ENCODE results near the gene ANKRD18A.
A peak's percentile ranks its signal among the peaks of the same experiment; 100 is the strongest.

Gene ANKRD18A

DNA sequence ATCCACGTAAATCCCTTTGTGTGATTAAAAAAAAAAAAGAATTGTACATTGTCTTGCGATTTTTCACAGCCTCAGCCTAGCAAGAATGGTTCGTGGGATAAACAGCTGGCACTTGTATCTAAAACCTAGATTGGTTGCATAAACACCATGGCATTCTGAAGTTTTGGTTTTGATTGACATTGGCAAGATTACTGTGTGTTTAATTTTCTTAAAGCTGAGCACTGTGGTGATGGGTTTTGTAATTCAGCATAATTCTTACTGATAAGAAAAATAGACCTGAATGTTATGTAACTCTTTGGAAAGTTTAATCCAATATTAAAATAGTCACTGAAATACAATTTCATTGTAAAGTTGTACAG is 23.4 kb upstream of the ANKRD18A start:
- H3K36me3 ChIP-seq, result no peaks in the 10 kb centered on the region
- H3K4me3 ChIP-seq (ENCODE audit: low read depth, low read length), result no peak overlapping the region
- H3K9me3 ChIP-seq (ENCODE audit: severe bottlenecking), result no peaks in the 10 kb centered on the region
- no peak for DNase-seq
- H3K27ac ChIP-seq, result no peak overlapping the region
- TF ChIP-seq, protein P1, sequence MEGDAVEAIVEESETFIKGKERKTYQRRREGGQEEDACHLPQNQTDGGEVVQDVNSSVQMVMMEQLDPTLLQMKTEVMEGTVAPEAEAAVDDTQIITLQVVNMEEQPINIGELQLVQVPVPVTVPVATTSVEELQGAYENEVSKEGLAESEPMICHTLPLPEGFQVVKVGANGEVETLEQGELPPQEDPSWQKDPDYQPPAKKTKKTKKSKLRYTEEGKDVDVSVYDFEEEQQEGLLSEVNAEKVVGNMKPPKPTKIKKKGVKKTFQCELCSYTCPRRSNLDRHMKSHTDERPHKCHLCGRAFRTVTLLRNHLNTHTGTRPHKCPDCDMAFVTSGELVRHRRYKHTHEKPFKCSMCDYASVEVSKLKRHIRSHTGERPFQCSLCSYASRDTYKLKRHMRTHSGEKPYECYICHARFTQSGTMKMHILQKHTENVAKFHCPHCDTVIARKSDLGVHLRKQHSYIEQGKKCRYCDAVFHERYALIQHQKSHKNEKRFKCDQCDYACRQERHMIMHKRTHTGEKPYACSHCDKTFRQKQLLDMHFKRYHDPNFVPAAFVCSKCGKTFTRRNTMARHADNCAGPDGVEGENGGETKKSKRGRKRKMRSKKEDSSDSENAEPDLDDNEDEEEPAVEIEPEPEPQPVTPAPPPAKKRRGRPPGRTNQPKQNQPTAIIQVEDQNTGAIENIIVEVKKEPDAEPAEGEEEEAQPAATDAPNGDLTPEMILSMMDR (IDR thresholded peaks at IDR 0.05; ENCODE audit: low read depth, low read length), result no peak
- no peaks in the 10 kb centered on the region for H3K27me3 ChIP-seq (ENCODE audit: insufficient read depth, low read depth, severe bottlenecking)

DNA sequence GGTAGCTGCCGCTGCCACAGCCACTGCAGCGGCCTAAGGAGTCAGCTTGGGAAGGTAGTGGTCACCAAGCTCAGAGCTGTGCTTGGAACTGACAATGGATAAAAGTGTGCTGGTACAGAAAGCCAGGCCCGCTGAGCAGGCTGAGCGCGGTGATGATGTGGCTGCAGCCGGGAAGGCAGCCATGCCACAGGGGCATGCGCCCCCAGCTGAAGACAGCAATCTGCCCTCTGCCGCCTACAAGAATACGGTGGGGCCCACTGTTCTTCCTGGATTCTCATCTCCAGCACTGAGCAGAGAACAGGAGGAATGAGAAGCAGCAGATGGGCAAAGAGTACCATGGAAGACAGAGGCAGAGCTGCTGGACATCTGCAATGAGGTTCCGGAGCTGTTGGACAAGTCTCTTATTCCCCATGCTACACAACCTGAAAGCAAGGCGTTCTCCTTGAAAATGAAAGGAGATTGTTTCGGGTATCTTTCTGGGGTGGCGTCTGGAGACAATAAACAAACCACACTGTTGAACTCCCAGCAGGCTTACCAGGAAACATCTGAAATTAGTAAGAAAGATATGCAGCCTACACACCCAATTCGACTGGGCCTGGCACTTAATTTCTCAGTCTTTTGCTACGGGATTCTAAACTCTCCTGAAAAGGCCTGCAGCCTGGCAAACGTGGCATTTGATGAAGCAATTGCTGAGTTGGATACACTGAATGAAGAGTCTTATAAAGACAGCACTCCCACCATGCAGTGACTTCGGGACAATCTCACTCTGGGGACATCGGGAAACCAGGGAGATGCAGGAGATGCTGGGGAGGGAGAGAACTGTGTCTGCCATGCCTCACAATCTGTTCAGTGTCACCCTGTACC is 22.8 kb upstream of the ANKRD18A start:
- no peak overlapping the region for H3K27ac ChIP-seq
- TF ChIP-seq, protein P1 (IDR thresholded peaks at IDR 0.05; ENCODE audit: low read depth, low read length), result no peak
- no peak for DNase-seq
- H3K4me3 ChIP-seq (ENCODE audit: low read depth, low read length), result no peak overlapping the region
- H3K36me3 ChIP-seq, result no peaks in the 10 kb centered on the region
- no peaks in the 10 kb centered on the region for H3K9me3 ChIP-seq (ENCODE audit: severe bottlenecking)
- H3K27me3 ChIP-seq (ENCODE audit: insufficient read depth, low read depth, severe bottlenecking), result no peaks in the 10 kb centered on the region

DNA sequence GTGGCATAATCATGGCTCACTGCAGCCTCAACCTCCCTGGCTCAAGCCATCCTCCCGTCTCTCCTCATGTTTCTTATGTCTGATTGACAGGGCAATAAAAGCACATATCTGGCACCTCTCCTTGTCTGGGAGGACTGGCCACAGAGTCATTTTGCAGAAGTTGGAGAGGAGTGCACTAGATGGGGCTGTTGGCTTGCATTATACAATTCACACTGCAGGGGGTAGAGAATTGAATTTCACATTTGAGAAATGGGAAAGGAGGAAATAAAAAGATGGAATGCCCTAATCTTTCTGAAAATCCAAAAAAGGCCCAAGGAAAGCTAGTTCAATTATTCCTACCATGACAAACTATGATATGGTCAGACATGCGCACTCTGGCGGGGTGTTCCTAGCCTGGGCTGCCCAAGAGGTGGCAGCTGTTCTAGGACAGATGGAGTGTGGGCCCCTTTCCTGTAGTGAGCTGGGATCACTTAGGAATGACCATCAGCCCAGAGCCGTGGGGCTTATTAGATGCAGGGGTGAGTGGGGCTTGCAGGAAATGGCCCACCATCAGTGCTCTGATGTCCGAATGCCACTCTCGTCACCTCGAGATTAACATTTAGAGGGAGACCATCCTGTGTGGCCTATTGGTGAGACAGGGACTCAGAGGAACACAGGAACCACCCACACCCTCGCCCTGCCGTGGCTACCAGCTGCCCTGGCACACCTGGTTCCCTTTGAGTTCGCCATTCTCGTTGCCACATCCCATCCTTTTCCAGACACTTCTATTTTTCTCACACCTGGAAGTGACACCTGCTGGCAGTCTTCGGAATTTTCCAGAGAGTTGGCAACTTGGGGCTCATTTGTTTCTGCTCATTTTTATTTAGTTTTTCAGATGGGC is 21.8 kb upstream of the ANKRD18A start:
- Histone ChIP-seq H3K27ac (no peak overlapping the region), H3K4me3 (ENCODE audit: low read depth, low read length) (no peak overlapping the region), H3K36me3 (no peaks in the 10 kb centered on the region), H3K9me3 (ENCODE audit: severe bottlenecking) (no peaks in the 10 kb centered on the region), H3K27me3 (ENCODE audit: insufficient read depth, low read depth, severe bottlenecking) (no peaks in the 10 kb centered on the region)
- peak; percentile 51 for DNase-seq
- TF ChIP-seq, protein P1 (IDR thresholded peaks at IDR 0.05; ENCODE audit: low read depth, low read length), result peak; percentile 53

DNA sequence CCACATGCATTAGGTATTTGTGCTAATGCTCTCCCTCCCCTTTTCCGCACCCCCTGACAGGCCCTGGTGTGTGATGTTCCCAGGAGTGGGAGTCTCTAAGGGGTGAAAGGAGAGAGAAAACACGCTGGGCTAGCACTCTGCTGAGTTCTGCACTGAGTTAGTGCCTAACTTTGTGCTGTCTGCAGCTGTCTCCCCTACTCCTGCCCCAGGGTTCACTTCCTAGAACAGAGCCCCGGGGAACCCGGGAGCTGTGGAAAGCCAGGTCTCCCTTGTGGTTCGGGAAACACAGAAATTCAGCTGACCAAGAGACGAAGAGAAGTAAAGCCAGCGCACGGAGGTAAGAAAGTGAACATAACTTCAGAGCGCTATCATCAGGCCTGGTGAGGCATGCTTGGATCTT is 20.7 kb upstream of the ANKRD18A start:
- no peaks in the 10 kb centered on the region for H3K9me3 ChIP-seq (ENCODE audit: severe bottlenecking)
- H3K27ac ChIP-seq, result no peak overlapping the region
- TF ChIP-seq, protein P1 (IDR thresholded peaks at IDR 0.05; ENCODE audit: low read depth, low read length), result no peak
- no peak overlapping the region for H3K4me3 ChIP-seq (ENCODE audit: low read depth, low read length)
- DNase-seq, result no peak
- H3K27me3 ChIP-seq (ENCODE audit: insufficient read depth, low read depth, severe bottlenecking), result no peaks in the 10 kb centered on the region
- H3K36me3 ChIP-seq, result no peaks in the 10 kb centered on the region

DNA sequence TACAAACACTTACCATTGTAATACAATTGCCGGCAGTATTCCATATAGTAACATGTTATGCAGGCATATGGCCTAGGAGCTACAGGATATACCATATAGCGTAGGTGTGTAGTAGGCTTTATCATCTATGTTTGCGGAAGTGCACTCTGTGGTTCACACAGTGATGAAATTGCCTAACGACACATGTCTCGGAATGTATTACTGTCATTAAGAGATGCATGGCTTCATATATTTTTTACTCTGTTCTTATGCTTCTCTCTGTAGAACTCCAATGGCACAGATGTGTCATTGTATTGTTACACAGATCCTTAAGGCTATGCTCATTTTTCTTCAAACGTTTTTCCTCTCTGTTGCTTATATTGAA is 19.2 kb upstream of the ANKRD18A start:
- Histone ChIP-seq H3K36me3 (no peaks in the 10 kb centered on the region), H3K27me3 (ENCODE audit: insufficient read depth, low read depth, severe bottlenecking) (no peaks in the 10 kb centered on the region), H3K4me3 (ENCODE audit: low read depth, low read length) (no peak overlapping the region), H3K27ac (no peak overlapping the region), H3K9me3 (ENCODE audit: severe bottlenecking) (no peaks in the 10 kb centered on the region)
- no peak for DNase-seq
- TF ChIP-seq, protein P1 (IDR thresholded peaks at IDR 0.05; ENCODE audit: low read depth, low read length), result no peak

Data from WERI-Rb-1 (cell line).